Activated CD8-positive, alpha-beta memory T cell treated with anti-CD3 and anti-CD28 coated beads, Interleukin-2, amount 50 U/mL, for 4 hours (primary cell): ENCODE results near the gene SSNA1.

Experiments
- DNase-seq: peaks from one replicate; pipeline ENCODE4 v3.0.0-alpha.2; 2020

Gene SSNA1

GRCh38 chr9:137188490-137189296 is at the start of gene SSNA1, which contains the start of gene ANAPC2:
Gene SSNA1, plus strand, starts transcription at chr9:137188676. Its CDS starts 51 bp downstream, at chr9:137188727.
Gene ANAPC2, minus strand, starts transcription at chr9:137188560. Its CDS starts 28 bp downstream, at chr9:137188532.
- DNase-seq = peak; percentile 94

GRCh38 chr9:137138722-137139467 is 49.6 kb upstream of the SSNA1 start, which contains the start of gene GRIN1:
Gene GRIN1, plus strand, starts transcription at chr9:137139154. Its CDS starts 333 bp downstream, at chr9:137139487.
- no peak for DNase-seq

- DNase-seq = no peak
Observed at GRCh38 chr9:137139468-137140150, 48.9 kb upstream of the SSNA1 start.

GRCh38 chr9:137140151-137141012 is 48.1 kb upstream of the SSNA1 start:
- no peak for DNase-seq

GRCh38 chr9:137141050-137141810 is 47.2 kb upstream of the SSNA1 start:
- DNase-seq = no peak

GRCh38 chr9:137141976-137142936 is 46.2 kb upstream of the SSNA1 start:
- no peak for DNase-seq

GRCh38 chr9:137143459-137143858 is 45.0 kb upstream of the SSNA1 start:
- DNase-seq = no peak

GRCh38 chr9:137145731-137146526 is 42.5 kb upstream of the SSNA1 start:
- no peak for DNase-seq

- DNase-seq = no peak
Observed at GRCh38 chr9:137146527-137146918, 42.0 kb upstream of the SSNA1 start.

- no peak for DNase-seq
Observed at GRCh38 chr9:137147091-137147792, 41.2 kb upstream of the SSNA1 start.

- DNase-seq = no peak
Observed at GRCh38 chr9:137147793-137148160, 40.7 kb upstream of the SSNA1 start.

- DNase-seq = no peak
Observed at GRCh38 chr9:137148242-137148641, 40.2 kb upstream of the SSNA1 start.

GRCh38 chr9:137148661-137149060 is 39.8 kb upstream of the SSNA1 start:
- no peak for DNase-seq

GRCh38 chr9:137149363-137149762 is 39.1 kb upstream of the SSNA1 start:
- no peak for DNase-seq

GRCh38 chr9:137149942-137150616 is 38.4 kb upstream of the SSNA1 start:
- no peak for DNase-seq

GRCh38 chr9:137150617-137151457 is 37.6 kb upstream of the SSNA1 start:
- no peak for DNase-seq

- no peak for DNase-seq
Observed at GRCh38 chr9:137152844-137153405, 35.6 kb upstream of the SSNA1 start.
